ENCODE results near the gene GABBR1.

GABBR1 gene

DNA sequence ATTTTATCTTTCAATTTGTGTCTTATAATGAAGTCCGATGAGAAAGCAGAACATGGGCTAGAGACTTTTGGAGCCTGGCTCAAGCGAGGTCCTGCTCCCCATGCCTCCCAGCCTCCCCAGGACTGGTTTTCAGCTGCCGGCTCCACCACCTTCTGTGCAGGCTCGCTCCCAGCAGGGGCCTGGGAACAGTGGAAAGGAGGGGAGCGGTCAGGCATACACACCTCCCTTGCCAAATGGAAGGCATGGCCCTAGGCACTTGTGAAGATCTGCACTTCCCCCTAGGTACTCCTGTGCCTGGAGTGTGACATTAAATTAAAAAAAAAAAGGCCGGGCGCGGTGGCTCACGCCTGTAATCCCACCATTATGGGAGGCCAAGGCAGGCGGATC, 19.2 kb upstream of the GABBR1 start:
- no peak for DNase-seq

DNA sequence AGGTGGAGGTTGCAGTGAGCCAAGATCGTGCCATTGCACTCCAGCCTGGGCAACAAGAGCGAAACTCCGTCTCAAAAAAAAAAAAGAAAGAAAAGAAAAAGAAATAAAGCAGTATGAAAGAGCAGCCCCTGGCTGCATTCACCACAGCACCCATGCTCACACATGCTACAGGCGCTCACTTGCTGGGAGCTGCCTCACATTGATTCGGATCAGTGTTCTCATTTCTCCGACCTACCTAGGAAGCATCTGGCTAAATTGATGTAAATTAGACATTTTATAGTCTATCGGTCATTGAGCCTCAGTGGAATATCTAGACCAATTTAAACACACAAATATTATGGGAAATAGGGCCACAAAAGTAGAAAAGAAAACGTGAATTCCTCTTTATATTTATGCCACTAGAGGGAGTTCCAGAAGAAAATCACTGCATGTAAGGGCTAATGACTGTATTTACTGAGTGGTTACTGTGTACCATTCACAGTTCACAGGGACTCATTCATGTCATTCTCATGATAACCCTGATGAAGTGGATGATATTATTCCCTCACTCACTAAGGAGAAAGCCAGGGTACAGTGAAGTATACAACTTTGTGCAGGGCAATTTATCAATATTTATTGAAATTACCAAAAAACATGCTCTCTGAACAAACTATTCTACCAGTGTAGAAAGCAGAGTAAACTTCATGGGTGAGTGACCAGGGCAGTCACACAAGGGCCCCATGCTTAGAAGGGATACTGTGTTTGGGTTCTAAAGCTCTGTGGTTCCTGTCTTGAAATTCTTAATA, 18.6 kb upstream of the GABBR1 start:
- no peak for DNase-seq

GRCh38 chr6:29649701-29650673, 17.0 kb upstream of the GABBR1 start:
- DNase-seq = peak; percentile 97

DNA sequence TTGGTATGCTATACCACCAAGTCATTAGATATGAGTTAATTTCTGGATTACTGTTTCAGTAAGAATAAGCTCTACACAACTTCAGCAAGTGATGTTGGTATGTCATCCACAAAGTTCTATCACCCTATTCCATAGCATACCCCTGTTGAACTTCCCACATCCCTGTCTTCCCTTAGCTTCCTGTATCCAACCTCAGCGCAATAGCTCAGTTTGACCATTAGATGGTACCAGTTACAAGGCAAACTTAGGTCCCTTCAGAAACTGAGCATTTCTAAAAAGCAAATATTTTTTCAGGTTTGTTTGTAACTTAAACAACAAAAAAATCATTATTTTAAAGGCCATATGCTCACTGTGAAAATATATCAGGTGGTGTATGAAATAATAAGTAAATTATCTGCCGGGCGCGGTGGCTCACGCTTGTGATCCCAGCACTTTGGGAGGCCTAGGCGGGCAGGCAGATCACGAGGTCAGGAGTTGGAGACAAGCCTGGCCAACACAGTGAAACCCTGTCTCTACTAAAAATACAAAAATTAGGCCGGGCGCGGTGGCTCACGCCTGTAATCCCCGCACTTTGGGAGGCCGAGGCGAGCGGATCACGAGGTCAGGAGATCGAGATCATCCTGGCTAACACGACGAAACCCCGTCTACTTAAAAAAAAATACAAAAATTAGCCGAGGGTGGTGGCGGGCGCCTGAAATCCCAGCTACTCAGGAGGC, 15.1 kb upstream of the GABBR1 start:
- no peak for DNase-seq

DNA sequence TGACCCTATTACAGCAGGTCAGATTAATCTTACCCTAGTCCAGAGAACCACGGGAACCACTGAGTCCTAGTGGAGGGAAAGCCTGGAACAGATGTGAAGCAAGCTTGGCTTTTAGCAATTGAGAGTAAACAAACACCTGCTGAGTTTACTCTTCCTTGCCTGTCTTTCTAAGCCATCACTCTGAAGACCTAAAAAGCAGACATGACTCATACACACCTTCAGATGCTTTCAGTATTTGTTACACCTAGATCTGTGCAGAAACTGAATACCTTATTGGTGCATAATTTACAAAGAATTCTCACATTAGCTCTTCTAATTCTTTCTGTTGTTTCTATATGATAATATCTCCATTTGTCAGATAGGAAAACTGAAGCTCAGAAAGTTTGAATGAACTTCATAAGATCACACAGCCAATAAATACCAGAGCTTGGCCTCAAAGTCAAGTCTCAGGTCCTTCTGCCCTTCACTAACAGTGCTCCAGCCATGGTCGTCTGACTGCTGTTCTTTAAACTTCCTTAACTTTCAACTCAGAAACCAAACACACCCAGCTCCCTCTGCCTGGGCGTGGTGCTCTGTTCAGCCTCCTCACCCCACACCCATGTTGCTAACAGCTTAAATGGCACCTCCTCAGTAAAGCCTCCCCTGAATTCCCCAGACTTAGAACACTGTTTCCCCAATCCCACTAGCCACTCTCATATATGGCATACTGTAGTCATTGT, 8.6 kb upstream of the GABBR1 start:
- DNase-seq = no peak

DNA sequence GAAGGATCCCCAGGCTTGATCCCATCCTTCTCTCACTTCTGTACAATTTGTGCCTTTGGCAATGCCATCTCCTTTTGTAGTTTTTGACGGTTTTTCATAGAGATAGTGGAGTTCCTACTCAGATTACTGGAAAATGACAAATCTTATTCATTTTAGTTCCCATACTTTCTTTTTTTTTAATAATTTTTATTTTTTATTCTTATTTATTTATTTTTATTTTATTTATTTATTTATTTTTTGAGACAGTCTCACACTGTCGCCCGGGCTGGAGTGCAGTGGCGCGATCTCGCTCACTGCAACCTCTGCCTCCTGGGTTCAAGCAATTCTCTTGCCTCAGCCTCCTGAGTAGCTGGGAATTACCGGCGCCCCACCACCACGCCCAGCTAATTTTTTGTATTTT, 4.3 kb upstream of the GABBR1 start:
- DNase-seq = no peak

DNA sequence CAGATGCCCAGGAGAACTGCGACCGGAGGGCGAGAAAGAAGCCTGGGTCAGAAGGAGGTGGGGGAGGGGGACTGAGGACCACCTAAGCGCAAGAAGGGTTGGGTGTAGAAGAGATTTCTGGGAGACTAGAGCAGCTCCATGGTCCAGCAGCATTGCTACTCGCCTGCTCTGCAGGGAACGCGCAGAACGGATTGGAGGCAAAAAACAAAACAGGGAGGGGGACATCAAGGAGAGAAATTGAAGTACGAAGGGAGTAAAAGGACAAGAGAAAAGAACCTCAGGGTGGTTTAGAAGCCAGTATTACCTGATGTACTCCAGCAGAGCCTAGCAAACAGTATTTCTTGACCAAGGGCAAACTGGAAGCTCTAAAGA, 537 bp upstream of the GABBR1 start:
- DNase-seq = no peak

DNA sequence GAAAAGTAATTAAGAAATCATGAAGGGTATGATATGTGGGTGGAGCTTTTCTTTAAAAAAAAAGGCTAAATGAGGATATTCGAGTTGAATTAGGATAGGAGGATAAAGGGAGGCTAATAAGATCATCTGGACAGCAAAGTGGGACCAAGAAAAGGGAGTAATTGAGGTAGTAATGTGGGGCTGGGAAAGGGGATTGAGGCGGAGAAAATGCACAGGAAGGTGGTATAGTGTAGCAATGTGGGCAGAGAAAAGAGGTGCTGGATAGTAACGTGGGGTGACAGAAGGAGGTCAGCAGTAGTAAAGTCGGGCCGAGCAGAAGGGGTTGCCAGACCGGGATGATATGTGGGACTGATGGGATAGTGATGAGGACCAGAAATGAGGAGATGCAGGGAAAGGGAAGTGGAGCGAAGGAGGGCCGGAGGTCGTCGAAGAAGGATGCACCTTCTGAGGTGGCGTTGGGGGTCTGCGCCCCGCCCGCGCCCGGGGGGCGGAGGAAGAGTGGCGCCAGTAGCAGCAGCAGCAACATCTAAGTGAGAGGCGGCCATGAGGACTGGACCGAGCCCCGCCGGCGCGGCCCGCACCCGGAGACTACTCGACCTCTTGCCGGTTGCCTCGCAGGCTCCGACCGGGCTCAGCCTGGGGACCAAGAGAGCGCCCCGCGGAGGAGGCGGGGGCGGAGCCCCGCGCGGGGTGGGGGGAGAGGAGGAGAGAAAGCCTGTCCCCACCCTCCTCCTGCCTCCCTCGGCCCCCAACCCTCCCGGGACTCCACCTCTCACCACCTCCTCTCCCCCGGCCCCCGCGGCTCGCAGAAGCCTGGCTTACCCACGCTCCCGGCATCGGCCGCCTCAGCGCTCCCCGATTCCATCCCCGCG, 887 bp downstream of the GABBR1 start:
- peak; percentile 63 for DNase-seq

DNA sequence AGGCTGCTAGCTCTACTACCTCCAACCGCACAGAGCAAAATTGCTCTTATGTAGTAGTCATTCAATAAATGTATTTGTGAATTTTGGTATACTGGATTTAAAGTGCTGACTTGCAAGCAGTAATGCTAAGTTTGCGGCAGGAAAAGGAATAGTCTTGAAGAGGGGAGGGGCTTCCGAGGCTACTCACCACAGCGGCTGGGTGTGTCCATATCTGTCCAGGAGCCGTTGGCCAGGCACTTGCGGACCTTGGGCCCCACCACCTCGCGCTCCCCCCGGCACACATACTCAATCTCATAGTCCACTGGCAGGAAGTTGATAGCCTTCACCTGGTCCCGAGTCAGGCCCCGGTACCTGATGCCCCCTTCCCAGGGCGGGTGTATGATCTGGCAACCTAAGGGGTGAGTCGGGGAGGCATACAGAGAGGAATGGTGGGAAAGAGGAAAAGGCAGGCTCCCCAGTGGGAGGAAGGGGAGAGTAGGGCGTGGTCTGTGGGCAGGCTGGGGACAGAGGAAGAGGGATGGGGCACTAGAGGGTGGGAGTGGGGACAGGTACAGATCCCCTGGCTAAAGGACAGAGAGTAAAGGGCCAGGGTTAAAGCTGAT, 1.7 kb downstream of the GABBR1 start:
- no peak for DNase-seq

DNA sequence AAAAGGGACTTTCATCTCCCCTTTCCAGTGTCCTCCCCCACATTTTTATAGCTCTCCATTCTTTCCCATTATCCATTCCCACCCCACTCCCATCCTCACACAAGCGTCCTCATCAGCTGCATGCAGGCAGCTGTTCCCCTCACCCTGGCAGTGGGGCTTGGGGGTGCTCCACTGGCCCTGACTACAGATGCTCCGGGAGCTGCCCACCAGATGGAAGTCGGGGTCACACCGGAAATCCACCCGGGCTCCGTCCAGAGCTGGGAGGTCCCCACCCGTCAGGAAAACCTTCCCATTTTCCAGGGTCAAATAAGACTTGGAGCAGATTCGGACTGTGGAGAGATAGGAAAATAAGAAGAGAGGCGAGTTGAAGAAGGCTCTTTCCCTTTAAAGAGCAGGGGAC, 2.7 kb downstream of the GABBR1 start:
- DNase-seq = no peak

- no peak for DNase-seq
Observed at GRCh38 chr6:29629571-29629970, 3.4 kb downstream of the GABBR1 start.

- DNase-seq = peak; percentile 35
Observed at GRCh38 chr6:29628419-29629281, 4.3 kb downstream of the GABBR1 start.

- DNase-seq = peak; percentile 54
Observed at GRCh38 chr6:29627755-29628418, 5.1 kb downstream of the GABBR1 start.

GRCh38 chr6:29626948-29627754, 5.8 kb downstream of the GABBR1 start:
- DNase-seq = no peak

DNA sequence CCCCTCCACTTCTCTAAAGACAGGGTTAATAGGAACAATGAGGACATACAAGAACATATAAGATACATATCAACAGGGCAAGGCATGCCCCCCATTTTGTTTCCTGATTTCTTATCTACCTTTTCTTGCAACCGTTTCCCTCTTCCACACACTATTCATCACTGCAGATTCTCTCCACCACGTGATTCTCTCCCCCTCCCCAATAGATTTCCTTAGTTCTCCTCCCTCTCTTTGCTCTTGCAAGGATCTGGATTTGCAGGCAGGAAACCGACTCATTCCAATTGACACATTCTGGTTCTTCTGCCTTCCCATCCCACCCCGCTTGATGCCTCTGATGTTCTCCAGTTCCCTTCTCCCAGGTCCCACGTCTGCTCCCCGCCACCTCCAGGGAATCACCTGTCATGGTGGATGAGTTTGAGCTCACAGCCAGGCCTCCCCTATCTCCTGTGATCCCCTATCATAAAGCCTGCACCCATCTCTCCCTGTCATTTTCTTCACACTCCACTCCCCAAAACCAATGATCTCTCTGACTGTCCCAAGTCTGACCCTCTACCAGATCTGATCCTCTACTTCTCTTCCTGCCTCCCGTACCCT, 7.5 kb downstream of the GABBR1 start:
- DNase-seq = no peak

DNA sequence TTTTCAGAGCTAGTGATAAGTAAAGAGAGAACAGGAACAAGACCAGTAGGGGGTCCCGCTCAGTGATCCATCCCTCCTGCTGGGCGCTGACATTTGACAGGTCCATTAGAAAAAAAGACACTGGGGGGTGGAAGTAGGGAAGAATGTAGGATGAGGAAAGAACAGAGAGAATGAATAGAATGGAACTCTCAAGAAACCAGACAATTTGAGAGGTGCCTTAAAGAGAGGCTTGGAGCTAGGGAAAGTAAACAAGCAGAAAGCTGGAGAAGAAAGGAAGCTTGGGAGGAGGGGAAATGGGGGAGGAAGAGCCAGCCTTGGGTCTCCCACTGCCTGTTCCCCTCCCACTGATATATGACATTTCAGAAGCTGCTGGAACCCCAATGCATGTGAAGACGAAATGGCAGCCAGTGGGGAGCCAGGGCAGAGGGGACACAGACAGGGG, 8.4 kb downstream of the GABBR1 start:
- no peak for DNase-seq

GRCh38 chr6:29620630-29621029, 12.4 kb downstream of the GABBR1 start:
- DNase-seq = no peak

- no peak for DNase-seq
Observed at GRCh38 chr6:29619578-29620160, 13.3 kb downstream of the GABBR1 start.
